ENCODE data around the gene PROX1.
A peak's percentile ranks its signal among the peaks of the same experiment; 100 is the strongest.

PROX1 gene

GRCh38 chr1:213988507-213989001, 781 bp downstream of the PROX1 start:
- no peaks in the 10 kb centered on the region for H3K36me3 ChIP-seq
- peak overlapping the region in 1 of 2 experiments; percentile 12 for H3K4me3 ChIP-seq (ENCODE audit: low read depth in 1 of 2, low read length in 1 of 2)
- no peaks in the 10 kb centered on the region for H3K9me3 ChIP-seq
- H3K4me1 ChIP-seq (ENCODE audit: control insufficient read depth in 1 of 2, insufficient read depth in 1 of 2, low read depth in 1 of 2, low read length in 1 of 2) = no peaks in the 10 kb centered on the region
- H3K27ac ChIP-seq = no peak overlapping the region
- H3K27me3 ChIP-seq = peaks cover 99% of the 10 kb centered on the region
- no peak for TF ChIP-seq CTCF (IDR thresholded peaks at IDR 0.05)

- Histone ChIP-seq H3K9me3 (no peaks in the 10 kb centered on the region), H3K4me3 (ENCODE audit: low read depth in 1 of 2, low read length in 1 of 2) (no peak overlapping the region), H3K27ac (no peak overlapping the region), H3K27me3 (peaks cover 98% of the 10 kb centered on the region), H3K4me1 (ENCODE audit: control insufficient read depth in 1 of 2, insufficient read depth in 1 of 2, low read depth in 1 of 2, low read length in 1 of 2) (no peaks in the 10 kb centered on the region), H3K36me3 (no peaks in the 10 kb centered on the region)
- no peak for TF ChIP-seq CTCF (IDR thresholded peaks at IDR 0.05)
Observed at GRCh38 chr1:213989002-213989855, 1.5 kb downstream of the PROX1 start.

GRCh38 chr1:213993929-213994328, 6.2 kb downstream of the PROX1 start:
- Histone ChIP-seq H3K27ac (no peak overlapping the region), H3K36me3 (no peaks in the 10 kb centered on the region), H3K9me3 (no peaks in the 10 kb centered on the region), H3K27me3 (peaks cover 52% of the 10 kb centered on the region), H3K4me3 (ENCODE audit: low read depth in 1 of 2, low read length in 1 of 2) (no peak overlapping the region), H3K4me1 (ENCODE audit: control insufficient read depth in 1 of 2, insufficient read depth in 1 of 2, low read depth in 1 of 2, low read length in 1 of 2) (no peaks in the 10 kb centered on the region)
- TF ChIP-seq CTCF (IDR thresholded peaks at IDR 0.05) = no peak

- no peaks in the 10 kb centered on the region for H3K9me3 ChIP-seq
- no peak for TF ChIP-seq CTCF (IDR thresholded peaks at IDR 0.05)
- no peak overlapping the region for H3K4me3 ChIP-seq (ENCODE audit: low read depth in 1 of 2, low read length in 1 of 2)
- H3K36me3 ChIP-seq = no peaks in the 10 kb centered on the region
- H3K4me1 ChIP-seq (ENCODE audit: control insufficient read depth in 1 of 2, insufficient read depth in 1 of 2, low read depth in 1 of 2, low read length in 1 of 2) = no peaks in the 10 kb centered on the region
- H3K27me3 ChIP-seq = peaks cover 43% of the 10 kb centered on the region
- no peak overlapping the region for H3K27ac ChIP-seq
Observed at GRCh38 chr1:213994888-213995287, 7.1 kb downstream of the PROX1 start.

- no peak overlapping the region for H3K27ac ChIP-seq
Observed at GRCh38 chr1:213995603-213996002, 7.8 kb downstream of the PROX1 start.

More at GRCh38 chr1:213995603-213996002, 7.8 kb downstream of the PROX1 start:
- Histone ChIP-seq H3K9me3 (no peaks in the 10 kb centered on the region), H3K4me1 (ENCODE audit: control insufficient read depth in 1 of 2, insufficient read depth in 1 of 2, low read depth in 1 of 2, low read length in 1 of 2) (no peaks in the 10 kb centered on the region), H3K36me3 (no peaks in the 10 kb centered on the region), H3K27me3 (peaks cover 36% of the 10 kb centered on the region), H3K4me3 (ENCODE audit: low read depth in 1 of 2, low read length in 1 of 2) (no peak overlapping the region)
- TF ChIP-seq CTCF (IDR thresholded peaks at IDR 0.05) = no peak
